ENCODE measurements around the gene RTN4R. TPM values are rescaled to one million over a fixed set of nuclear protein-coding genes. Genes with fewer than 3 reads are reported as not detected.

Gene RTN4R
- total RNA-seq, 4 donors from 2014 or later = 9.1 to 15.7 (median 12.9) TPM

GRCh38 chr22:20194681-20195593 is 73.2 kb downstream of the RTN4R start:
- no peak for DNase-seq (ENCODE audit: low spot score in 2 of 2)
- H3K4me3 ChIP-seq (ENCODE audit: low read depth, poor library complexity, severe bottlenecking) = no peak overlapping the region
- intact Hi-C loops (cut with DNase I; ENCODE audit: low total_unique reads) = no loop called here
- 64 to 74% methylated on average over 9 to 15 of the region's 15 CpGs for WGBS, 2 donors
- TF ChIP-seq CTCF (IDR thresholded peaks at IDR 0.05) (no peak), POLR2A (IDR thresholded peaks at IDR 0.05) (no peak)

- no peak for DNase-seq (ENCODE audit: low spot score in 2 of 2)
- H3K4me3 ChIP-seq (ENCODE audit: low read depth, poor library complexity, severe bottlenecking) = no peak overlapping the region
- TF ChIP-seq POLR2A (IDR thresholded peaks at IDR 0.05) (no peak), CTCF (IDR thresholded peaks at IDR 0.05) (no peak)
- intact Hi-C loops (cut with DNase I; ENCODE audit: low total_unique reads) = no loop called here
- WGBS, 2 donors = 76 to 77% methylated on average over 17 of the region's 17 CpGs
These were observed 74.2 kb downstream of the RTN4R start for GRCh38 chr22:20193761-20194494.

GRCh38 chr22:20192972-20193760 is 75.0 kb downstream of the RTN4R start:
- no peak for DNase-seq (ENCODE audit: low spot score in 2 of 2)
- H3K4me3 ChIP-seq (ENCODE audit: low read depth, poor library complexity, severe bottlenecking) = no peak overlapping the region
- 74% methylated on average over 17 to 20 of the region's 20 CpGs for WGBS, 2 donors
- intact Hi-C loops (cut with DNase I; ENCODE audit: low total_unique reads) = no loop called here
- TF ChIP-seq CTCF (IDR thresholded peaks at IDR 0.05) (no peak), POLR2A (IDR thresholded peaks at IDR 0.05) (no peak)

GRCh38 chr22:20192293-20192971 is 75.7 kb downstream of the RTN4R start:
- intact Hi-C loops (cut with DNase I; ENCODE audit: low total_unique reads) = no loop called here
- no peak for DNase-seq (ENCODE audit: low spot score in 2 of 2)
- no peak for TF ChIP-seq CTCF (IDR thresholded peaks at IDR 0.05)
- no peak for TF ChIP-seq POLR2A (IDR thresholded peaks at IDR 0.05)
- 86 to 95% methylated on average over 10 of the region's 10 CpGs for WGBS, 2 donors
- no peak overlapping the region for H3K4me3 ChIP-seq (ENCODE audit: low read depth, poor library complexity, severe bottlenecking)

- intact Hi-C loops (cut with DNase I; ENCODE audit: low total_unique reads) = no loop called here
- no peak for DNase-seq (ENCODE audit: low spot score in 2 of 2)
- no peak for TF ChIP-seq POLR2A (IDR thresholded peaks at IDR 0.05)
- no peak for TF ChIP-seq CTCF (IDR thresholded peaks at IDR 0.05)
- no peak overlapping the region for H3K4me3 ChIP-seq (ENCODE audit: low read depth, poor library complexity, severe bottlenecking)
- 71 to 76% methylated on average over 8 of the region's 8 CpGs for WGBS, 2 donors
These were observed 76.3 kb downstream of the RTN4R start for GRCh38 chr22:20191803-20192202.

Data from lower leg skin (tissue), 4 donors.